ENCODE measurements around the gene IL21R. TPM values are rescaled to one million over a fixed set of nuclear protein-coding genes. Genes with fewer than 3 reads are reported as not detected.

Gene IL21R
- total and polyA plus RNA-seq, 9 of the 15 experiments (the other 6 are each of a cell fraction or from before 2014, with no cell fraction given), result 0.04 to 0.34 (median 0.18) TPM; not detected in 1

DNA sequence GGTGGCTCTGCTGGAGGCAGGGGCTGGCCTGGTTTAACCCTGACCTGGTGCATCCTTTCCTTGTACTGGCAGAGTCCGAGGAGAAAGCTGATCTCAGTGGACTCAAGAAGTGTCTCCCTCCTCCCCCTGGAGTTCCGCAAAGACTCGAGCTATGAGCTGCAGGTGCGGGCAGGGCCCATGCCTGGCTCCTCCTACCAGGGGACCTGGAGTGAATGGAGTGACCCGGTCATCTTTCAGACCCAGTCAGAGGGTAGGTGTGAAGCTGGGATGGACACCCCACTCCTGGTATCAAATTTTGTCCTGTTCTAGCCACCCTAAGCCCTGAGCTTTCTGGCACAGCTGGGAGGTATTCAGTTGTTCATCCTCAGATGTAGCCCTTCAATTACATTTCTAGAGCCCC lies 42.5 kb downstream of the IL21R start:
- in situ Hi-C loops (cut with MboI), result no loop called here
- H4K20me1 ChIP-seq (replicated peaks; ENCODE audit: control insufficient read depth, insufficient read depth, low read length), result no peaks in the 10 kb centered on the region
- H3K79me2 ChIP-seq (ENCODE audit: control insufficient read depth, insufficient read depth, low read length), result no peaks in the 10 kb centered on the region
- no peaks in the 10 kb centered on the region for H3K36me3 ChIP-seq (ENCODE audit: control insufficient read depth, insufficient read depth, low read length)
- no peak overlapping the region for H3K27ac ChIP-seq (ENCODE audit: extremely low read depth, low read depth, low read length)
- DNase-seq (ENCODE audit: extremely low read depth in 1 of 4, low spot score in 3 of 4) (no peak), ATAC-seq (no peak), FAIRE-seq (no peak)
- peaks cover 0 to 7% of the 10 kb centered on the region in 2 experiments; a peak in 1 of 5 replicates for H3K4me1 ChIP-seq (replicated peaks in 1 of 2; ENCODE audit: control insufficient read depth in 2 of 2, insufficient read depth in 2 of 2, low read length in 2 of 2)
- TF ChIP-seq MYNN (IDR thresholded peaks at IDR 0.05) (no peak), MYNN (CRISPR knock-in tag; IDR thresholded peaks at IDR 0.05) (no peak), GABPB2 (CRISPR knock-in tag; conservative IDR thresholded peaks at IDR 0.05) (no peak), ZNF707 (CRISPR knock-in tag; conservative IDR thresholded peaks at IDR 0.05) (peak; percentile 97)
- TF ChIP-seq, protein P1, sequence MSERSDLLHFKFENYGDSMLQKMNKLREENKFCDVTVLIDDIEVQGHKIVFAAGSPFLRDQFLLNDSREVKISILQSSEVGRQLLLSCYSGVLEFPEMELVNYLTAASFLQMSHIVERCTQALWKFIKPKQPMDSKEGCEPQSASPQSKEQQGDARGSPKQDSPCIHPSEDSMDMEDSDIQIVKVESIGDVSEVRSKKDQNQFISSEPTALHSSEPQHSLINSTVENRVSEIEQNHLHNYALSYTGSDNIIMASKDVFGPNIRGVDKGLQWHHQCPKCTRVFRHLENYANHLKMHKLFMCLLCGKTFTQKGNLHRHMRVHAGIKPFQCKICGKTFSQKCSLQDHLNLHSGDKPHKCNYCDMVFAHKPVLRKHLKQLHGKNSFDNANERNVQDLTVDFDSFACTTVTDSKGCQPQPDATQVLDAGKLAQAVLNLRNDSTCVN (CRISPR knock-in tag; IDR thresholded peaks at IDR 0.05), result no peak
- H3K9me1 ChIP-seq (ENCODE audit: control insufficient read depth, insufficient read depth, low read length), result no peaks in the 10 kb centered on the region
- peaks cover 4 to 11% of the 10 kb centered on the region in 2 experiments; a peak in 4 of 5 replicates for H3K27me3 ChIP-seq (ENCODE audit: control insufficient read depth in 2 of 2, insufficient read depth in 2 of 2, low read length in 2 of 2)
- intact Hi-C loops (cut with micrococcal nuclease), result no loop called here
- BruUV-seq (replicated peaks), result no TSS peak
- no peak overlapping the region for H3K4me2 ChIP-seq (ENCODE audit: insufficient read depth, low read length)
- ChIA-PET POLR2A (interaction anchor here (0.6 to 1.3 kb wide), 2 partner anchors 13 to 771 kb away, joined by 4 read pairs; no protein-coding TSS in a partner anchor), CTCF (ENCODE audit: low intra/inter-chr PET ratio) (no interaction called here)
- no peak overlapping the region for H3K4me3 ChIP-seq
- H3K9me3 ChIP-seq (replicated peaks; ENCODE audit: control insufficient read depth, insufficient read depth, low read depth, low read length), result peaks cover 4% of the 10 kb centered on the region; the same call in 1 of the 2 replicates
- H2AFZ ChIP-seq (ENCODE audit: low read depth, low read length), result no peak overlapping the region
- WGBS (ENCODE audit: insufficient coverage, low coverage, missing lambda C conversion rate), result 19% methylated on average over 5 of the region's 5 CpGs
- H3K9ac ChIP-seq (ENCODE audit: insufficient read depth in 1 of 2, low read depth in 2 of 2, low read length in 2 of 2), result no peak overlapping the region
